NCI-H69 (cell line): ENCODE data around the gene NFASC.

Experiments used
- DNase-seq: peaks from one replicate; lab custom pipeline; 2025; lab: John Stamatoyannopoulos, UW

The NFASC gene

GRCh38 chr1:205009670-205010069 lies 139.0 kb downstream of the NFASC start:
- DNase-seq, result peak; percentile 71

- peak; percentile 97 for DNase-seq
Observed at GRCh38 chr1:205012391-205013140, 141.9 kb downstream of the NFASC start.

DNA sequence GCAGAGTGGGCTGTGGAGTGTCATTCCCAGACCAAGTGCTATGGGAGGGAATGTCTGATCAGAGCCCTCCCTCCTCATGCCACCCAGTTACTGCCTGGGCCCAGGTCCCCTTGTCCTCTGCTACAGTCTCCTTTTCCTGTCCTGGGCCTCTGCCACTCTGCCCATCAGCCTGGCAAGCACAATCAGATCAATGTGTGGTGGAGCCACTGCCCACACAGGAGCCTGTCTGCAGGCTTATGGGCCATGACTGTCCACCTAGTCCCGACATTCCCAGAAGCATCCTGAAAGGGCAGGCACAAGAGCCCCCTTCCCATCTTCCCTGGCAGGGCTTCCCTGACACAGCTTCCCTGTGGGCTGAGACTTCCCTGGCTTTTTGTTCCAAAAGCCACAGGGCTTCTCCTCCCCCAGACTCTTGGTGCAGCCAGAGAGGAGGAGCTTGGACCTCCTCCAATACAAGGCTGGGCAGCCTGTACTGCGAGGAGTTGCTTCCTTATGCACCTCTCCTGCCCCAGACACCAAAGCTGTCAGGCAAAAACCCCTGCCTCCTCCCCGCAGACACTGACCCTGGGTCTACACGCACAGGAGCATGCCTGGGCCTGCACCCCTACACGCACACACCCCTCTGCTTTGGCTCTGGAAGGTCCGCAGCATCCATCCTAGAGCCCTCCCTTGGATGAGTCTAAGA lies 143.2 kb downstream of the NFASC start:
- DNase-seq, result peak; percentile 97

DNA sequence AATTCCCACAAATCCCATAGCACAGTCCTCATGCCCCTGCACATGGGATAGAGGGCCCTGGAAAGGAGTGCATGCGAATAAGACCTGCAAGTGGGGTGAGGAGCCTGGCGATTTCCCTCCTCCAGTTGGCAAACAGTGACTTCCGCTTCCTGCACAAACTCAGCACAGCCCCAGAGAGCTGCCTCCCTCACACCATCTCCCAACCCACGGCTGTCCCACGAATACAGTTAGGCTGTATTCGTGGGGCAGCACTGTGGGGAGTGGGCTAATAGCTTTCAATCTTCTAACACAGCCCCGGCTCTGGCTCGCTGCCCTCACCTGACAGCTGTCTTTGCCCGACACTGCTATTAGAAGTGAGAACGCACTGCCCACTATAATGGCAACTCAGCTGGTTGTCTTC lies 144.1 kb downstream of the NFASC start:
- DNase-seq, result peak; percentile 90

DNA sequence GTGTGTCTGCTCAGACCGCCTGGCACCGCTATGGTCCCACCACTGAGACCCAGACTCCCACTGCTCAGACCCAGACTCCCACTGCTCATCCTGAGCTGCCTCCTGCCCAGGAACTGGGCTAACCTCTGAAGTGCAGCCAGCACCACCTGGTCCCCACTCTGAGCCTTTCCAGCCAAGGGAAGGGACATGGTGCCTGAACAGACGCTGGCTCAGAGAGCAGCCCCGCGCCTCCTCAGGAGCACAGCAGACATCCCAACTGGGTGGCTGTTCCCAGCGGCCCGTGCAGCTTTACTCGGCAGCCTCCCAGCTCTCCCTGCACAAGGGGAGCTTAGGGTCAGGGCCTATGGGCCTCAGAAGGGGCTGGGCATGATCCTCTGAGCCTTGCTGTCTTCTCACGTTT lies 144.6 kb downstream of the NFASC start:
- DNase-seq, result no peak

GRCh38 chr1:205016075-205016474 lies 145.4 kb downstream of the NFASC start:
- DNase-seq, result no peak

- DNase-seq, result no peak
Observed at GRCh38 chr1:205016584-205016983, 145.9 kb downstream of the NFASC start.

DNA sequence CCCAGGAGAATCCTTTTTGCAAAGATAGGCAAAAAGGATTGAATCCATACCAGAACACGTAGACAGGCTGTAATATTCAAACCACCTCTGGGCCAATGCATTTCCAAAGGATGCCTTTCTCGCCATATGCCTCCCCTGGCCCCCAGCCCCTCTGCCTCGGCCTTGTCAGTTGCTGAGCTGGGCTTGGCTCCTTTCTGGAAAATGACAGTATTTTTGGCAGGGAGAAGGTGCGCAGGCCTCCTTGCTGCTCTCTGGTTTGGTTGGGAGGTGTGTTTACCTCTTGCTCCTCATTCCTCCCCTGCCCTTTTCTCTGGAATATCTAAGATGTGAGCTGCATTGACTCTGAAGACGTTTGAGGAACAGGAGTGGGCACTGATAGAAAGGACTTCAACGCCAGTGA lies 146.3 kb downstream of the NFASC start:
- no peak for DNase-seq

DNA sequence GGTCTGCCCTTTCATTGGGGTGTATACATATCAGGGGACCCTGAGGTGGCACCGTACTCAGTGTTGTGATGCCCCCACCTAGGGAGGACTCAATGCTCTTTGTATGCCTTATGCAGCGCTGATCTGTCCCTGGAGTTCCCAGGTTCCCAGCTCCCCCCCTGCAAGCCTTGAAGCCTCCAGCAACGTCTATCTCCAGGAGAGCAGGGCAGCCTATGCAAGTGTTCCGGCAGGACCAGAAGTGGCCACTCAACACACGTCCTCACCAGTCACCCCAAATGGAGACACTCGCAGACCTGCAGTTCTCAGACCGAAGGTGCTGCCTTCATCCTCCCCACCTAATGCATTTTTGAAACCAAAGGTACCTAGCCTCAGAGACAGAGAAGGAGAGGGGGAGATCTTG lies 147.1 kb downstream of the NFASC start:
- no peak for DNase-seq

GRCh38 chr1:205018381-205018780 lies 147.7 kb downstream of the NFASC start:
- DNase-seq, result no peak

- DNase-seq, result peak; percentile 20
Observed at GRCh38 chr1:205020466-205020865, 149.8 kb downstream of the NFASC start.

GRCh38 chr1:205024679-205025078 lies 154.0 kb downstream of the NFASC start:
- DNase-seq, result no peak

GRCh38 chr1:205025239-205025638 lies 154.6 kb downstream of the NFASC start:
- no peak for DNase-seq

- DNase-seq, result no peak
Observed at GRCh38 chr1:205026181-205026580, 155.5 kb downstream of the NFASC start.

DNA sequence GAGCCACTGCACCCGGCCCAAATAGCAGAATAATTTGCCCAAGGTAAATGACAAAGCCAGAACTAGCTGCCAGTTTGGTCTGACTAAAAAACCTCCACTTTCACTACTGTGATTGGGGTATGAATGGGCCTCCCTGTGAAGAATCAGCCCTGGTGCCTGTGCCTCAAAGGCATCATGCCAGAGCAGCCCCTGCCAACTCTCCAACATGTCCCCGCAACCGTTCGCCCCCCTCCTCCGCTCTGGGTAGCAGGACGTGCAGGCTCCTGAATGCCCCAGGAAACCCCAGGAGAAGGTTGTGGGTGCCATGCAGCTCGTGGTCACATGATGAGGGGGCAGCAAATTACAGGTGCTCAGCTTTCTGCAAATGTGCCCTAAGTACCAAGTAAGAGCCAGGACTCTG lies 157.7 kb downstream of the NFASC start:
- DNase-seq, result no peak

DNA sequence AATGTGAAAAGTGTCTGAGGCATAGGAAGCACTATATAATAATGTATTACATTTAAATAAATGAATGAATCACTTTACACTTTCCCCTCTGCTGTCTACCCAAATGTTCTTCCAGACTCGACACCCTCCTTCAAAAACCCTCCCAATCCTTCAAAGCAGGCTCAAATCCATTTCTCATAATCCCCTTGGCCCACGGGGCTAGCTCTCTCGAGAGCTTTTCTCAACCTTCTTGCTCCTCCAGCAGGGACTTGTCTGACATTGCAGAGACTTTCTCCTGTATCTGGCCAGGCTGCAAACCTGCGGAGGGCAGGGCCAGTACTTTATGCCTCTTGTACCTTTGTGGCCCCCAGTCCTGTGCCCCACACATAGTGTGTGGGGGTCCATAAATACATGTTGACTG lies 158.3 kb downstream of the NFASC start:
- no peak for DNase-seq

- no peak for DNase-seq
Observed at GRCh38 chr1:205030241-205030640, 159.6 kb downstream of the NFASC start.

DNA sequence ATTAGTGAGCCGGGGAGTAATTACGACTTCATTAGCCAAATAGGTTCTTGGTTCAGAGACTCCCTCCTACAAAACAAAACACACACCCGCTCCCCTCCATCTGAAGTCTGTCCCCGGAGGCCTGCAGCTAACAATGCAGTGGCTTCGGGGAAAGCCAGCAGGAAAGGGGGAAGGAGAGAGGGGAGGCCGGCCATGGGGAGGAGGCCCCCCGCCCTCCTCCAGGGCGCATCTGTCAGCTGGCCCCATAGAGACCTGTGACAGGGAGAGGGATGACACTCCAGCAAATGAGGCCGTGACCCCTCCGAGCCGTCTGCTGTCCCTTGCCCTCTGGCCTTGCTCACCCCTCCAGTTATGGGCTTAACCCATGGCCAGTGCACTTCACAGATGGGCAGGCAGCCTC lies 160.2 kb downstream of the NFASC start:
- DNase-seq, result peak; percentile 77

DNA sequence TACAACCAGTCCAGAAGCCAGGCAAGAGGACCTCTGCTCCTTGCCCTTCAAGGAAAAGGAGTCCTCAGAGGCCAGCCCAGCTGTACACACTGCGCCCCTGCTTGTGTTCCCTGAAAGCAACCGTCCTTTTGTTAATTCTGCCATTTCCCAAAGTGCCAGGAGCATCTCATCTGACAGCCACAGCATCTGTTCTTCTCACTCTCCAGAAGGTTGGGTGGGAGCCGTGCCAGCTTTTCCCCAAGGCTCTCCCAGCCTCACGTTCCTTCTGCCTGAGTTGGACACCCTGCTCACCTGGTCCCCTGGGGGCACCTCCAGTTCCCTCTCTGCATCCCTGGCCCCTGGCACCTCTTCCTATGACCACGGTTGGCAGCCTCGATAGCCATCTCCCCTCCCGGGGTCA lies 161.8 kb downstream of the NFASC start:
- peak; percentile 94 for DNase-seq

GRCh38 chr1:205037539-205037938 lies 166.9 kb downstream of the NFASC start:
- no peak for DNase-seq

GRCh38 chr1:205038132-205038786 lies 167.6 kb downstream of the NFASC start:
- no peak for DNase-seq

GRCh38 chr1:205041001-205041715 lies 170.5 kb downstream of the NFASC start:
- DNase-seq, result no peak
